HG03457 (cell line): ENCODE measurements around the gene PEX1.
"Not testable (repeated sequence)": the region's sequence is repeated elsewhere in the genome, so short reads cannot be mapped to it uniquely, and the experiment has no call there.

Experiments used
- ATAC-seq: cut with Tn5 transposase; IDR thresholded peaks from one replicate; pipeline ENCODE4 v1.9.1; 2021; ENCODE audit warnings: moderate number of reproducible peaks; ENCODE audit not compliant: unreplicated experiment

Gene PEX1

DNA sequence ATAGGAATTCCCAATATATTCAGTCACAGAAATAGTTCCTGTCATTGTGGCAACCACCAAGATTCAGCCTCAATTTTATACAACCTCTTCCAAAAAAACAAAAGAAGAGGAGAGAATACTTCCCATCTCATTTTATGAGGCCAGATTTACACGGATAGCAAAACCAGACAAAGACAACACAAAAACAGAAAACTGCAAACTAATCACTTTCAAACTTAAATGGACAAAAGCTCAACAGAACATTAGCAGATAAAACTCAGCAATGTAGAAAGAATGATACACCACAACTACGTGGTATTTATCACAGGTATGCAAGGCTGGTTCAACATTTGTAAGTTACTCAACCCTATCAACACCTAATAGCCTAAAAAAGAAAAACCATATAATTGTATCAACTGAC lies 22.0 kb downstream of the PEX1 start:
- ATAC-seq: no peak

DNA sequence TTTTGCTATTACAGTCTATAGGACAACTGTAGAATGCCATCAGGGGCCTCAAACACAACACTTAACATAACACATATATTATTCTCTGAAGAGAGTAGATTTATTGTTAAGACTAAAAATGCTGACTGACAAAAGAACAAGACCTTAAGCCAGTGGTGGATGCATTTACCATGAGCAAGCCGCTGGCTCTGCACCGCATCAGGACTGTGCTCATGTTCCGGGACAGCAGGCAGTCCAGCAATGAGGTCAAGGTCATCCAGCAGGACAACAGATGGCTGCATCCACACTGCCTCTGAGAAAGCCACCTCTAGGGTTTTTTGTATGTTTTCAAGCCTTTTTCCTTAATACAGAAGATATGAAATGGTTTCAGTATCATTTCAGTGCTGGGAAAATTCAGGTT lies 23.8 kb downstream of the PEX1 start:
- ATAC-seq: no peak

GRCh38 chr7:92503767-92504166 lies 24.6 kb downstream of the PEX1 start:
- no peak for ATAC-seq

DNA sequence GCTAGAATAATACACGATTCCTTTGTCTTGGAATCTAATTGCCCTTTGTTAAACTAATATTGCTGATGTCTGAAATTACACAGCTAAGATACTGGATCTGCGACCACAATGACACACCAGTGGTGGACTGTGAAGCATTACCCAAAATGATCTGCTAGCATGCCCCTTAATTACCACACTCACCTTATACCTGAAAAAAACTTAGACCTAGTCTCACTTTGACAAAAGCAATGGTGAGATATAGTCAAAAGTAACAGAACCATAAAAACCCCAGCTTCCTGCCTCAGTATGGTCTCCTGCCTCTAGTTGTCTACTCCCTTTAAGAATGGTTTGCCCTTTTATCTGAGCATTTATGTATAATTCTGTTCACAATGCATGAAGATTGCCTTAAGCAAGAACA lies 29.8 kb downstream of the PEX1 start:
- ATAC-seq: no peak

- no peak for ATAC-seq
Observed at GRCh38 chr7:92496876-92497275, 31.4 kb downstream of the PEX1 start.

DNA sequence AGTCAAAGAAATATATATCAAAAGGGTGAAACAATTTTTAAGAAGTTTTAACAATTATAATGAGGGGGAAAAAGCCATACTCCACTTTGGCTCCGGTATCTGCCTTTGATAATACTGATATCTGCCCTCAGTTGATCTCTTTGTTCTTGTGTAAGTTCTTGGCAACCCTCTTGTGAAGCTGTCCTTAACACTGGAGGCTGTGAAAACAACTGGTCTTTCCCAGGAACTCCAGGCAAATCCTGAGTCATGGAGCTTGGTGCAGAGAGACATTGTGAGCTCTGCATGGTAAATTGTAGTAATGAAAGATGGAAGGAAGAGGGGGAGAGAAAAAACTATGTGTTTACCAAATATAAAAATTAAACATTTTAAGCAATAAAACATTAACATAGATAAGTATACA lies 38.7 kb downstream of the PEX1 start:
- no peak for ATAC-seq

DNA sequence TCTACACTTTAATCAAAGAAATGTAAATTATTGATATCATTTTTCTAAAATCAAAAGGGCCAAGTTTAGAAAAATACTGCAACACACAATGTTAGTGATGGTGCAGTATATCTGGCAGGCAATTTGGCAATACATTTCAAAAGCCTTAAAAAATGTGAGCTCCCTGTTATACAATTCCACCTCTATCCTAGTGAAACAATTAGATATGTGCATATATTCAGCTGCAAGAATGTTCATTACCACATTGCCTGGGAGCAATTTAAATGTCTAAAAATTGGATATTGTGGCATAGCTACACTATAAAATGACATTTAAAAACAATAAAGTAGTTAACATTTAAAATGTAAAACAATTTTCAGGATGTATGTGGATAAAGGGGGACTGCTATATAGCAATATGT lies 40.5 kb downstream of the PEX1 start:
- ATAC-seq: no peak

GRCh38 chr7:92485974-92486373 lies 42.3 kb downstream of the PEX1 start:
- ATAC-seq: no peak

GRCh38 chr7:92485267-92485892 lies 42.9 kb downstream of the PEX1 start:
- no peak for ATAC-seq

DNA sequence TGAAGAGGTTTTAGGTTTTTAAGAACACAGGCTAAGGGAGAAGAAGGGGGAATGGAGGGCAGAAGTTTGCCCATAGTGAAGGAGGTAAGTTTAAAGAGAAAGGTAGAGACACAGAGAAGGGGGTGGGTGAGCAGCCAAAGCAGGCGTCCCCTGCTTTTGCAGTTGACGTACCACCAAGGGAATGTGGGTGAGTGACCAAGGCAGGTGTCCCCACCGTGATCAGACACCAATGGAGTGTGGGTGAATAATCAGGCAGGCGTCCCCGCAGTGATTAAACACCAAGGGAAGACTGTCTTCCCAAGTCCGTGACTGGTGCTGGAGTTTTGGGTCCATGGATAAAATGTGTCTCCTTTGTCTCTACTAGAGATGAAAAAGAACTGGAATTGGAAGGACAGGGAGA lies 44.1 kb downstream of the PEX1 start:
- not testable (repeated sequence) for ATAC-seq

- not testable (repeated sequence) for ATAC-seq
Observed at GRCh38 chr7:92483624-92484023, 44.7 kb downstream of the PEX1 start.

- not testable (repeated sequence) for ATAC-seq
Observed at GRCh38 chr7:92479146-92479545, 49.2 kb downstream of the PEX1 start.

DNA sequence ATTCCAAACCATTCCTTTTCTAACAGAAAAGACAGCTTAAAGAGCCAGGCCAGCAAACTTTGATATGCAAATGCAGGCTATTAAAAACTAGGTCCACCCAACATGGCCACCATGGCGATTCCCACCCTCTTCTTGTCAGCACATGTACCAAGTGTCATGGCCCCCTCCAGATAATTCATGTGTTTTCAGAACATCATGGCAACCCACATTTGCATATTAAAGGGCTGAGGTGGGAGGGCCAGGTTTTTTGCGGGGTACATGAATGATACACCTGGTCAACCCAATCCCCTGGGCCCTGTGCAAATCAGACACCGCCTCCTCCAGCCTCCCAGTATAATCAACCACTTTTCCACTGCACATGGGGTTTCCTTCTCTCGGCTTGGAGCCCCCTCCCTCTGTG lies 49.6 kb downstream of the PEX1 start:
- no peak for ATAC-seq

GRCh38 chr7:92478095-92478494 lies 50.2 kb downstream of the PEX1 start:
- no peak for ATAC-seq

GRCh38 chr7:92477681-92478080 lies 50.6 kb downstream of the PEX1 start, which contains the start of gene ERVW-1:
TSS of gene ERVW-1 (minus strand) at chr7:92477946. CDS start at chr7:92470381, 7,565 bp downstream.
- not testable (repeated sequence) for ATAC-seq

DNA sequence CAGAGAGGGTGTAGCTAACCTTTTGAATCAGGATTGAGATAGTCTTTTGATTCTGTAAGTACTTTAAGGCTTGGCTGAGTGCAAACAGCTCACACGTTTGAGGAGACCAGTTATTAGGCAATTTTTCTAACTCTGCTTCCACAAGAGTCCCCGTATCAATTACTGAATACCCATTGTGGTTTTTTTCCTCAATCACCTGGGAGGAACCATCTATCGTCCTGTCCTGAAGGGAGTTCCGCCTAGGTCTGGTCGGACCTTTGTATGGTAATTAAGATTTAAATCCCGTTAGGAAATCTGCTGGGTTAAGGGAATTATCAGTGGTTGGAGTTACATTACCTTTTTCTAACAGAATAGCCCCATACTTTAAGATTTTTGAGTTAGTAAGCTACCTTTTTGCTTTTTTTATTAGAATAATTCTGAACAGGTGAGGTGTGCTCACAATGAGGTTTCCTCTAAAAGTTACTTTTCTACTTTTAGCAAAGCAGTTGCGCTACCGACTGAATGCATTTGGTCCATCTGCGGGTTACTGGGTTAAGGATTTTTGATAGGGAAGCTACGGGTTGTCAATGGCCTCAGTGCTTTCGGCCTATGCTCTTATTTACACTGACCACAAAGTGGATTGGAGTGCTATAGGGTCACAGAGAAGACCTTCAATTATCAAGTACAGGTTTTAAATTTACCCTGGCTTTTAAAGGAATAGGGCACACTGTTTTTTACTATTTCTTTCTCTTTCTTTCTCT lies 52.3 kb downstream of the PEX1 start:
- ATAC-seq: not testable (repeated sequence)

DNA sequence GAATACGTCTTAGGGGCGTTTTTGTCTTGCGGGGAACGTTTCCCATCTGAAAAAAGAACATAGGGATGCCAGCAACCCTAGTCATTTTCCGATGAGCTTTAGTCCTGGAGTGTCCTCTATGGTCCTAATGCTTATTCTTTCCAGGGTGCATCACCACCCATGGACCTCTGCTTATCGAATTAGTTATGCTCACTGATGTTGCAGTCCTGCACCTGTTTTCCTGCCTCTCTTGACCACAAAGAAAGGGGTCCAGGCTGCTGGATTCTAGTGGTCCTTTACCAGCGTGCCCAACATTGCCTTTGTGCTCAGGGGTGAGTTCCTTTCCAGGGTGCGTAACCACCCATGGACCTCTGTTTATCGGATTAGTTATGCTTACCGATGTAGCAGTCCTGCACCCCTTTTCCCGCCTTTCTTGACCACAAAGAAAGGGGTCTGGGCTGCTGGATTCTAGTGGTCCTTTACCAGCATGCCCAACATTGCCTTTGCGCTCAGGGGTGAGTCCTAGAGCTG lies 53.0 kb downstream of the PEX1 start:
- not testable (repeated sequence) for ATAC-seq

DNA sequence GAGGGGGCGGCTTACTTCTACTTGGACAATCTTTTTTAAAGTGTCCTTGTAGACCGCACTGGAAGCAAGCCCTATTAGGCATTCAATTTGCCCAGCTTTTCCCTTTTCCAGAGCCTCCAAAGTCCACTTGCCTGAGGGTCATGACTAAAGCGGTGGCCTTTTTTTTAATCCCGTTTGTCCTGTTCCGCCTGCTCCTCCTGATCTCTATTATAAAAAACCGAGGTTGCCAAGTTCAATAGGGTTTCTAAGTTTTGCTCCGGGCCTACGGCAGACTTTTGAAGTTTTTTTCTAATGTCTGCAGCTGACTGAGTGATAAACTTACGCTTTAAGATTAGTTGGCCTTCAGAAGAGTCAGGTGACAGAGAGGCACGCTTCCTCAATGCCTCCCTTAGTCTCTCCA lies 54.3 kb downstream of the PEX1 start:
- ATAC-seq: not testable (repeated sequence)

GRCh38 chr7:92468589-92468988 lies 59.7 kb downstream of the PEX1 start:
- not testable (repeated sequence) for ATAC-seq

- ATAC-seq: no peak
Observed at GRCh38 chr7:92466682-92467081, 61.6 kb downstream of the PEX1 start.

DNA sequence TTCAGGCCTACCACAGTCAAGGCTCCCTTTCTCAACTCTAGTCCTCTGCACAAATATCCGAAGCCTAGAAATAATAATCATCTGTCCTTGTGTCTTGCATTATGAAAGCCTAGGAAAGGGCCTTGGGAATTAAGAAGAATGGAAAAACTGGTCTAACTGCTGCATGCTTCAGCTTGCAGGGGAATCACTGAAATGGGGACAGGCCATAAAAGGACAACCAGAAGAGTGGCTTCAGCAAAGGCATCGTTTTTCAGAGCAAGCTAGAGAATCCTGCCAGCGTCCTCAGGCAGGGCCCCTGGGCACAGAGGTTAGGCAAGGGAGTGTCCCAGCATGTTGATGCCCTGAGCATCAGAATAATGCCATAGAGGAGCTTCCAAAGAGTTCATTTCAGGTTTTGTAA lies 63.8 kb downstream of the PEX1 start:
- ATAC-seq: no peak

DNA sequence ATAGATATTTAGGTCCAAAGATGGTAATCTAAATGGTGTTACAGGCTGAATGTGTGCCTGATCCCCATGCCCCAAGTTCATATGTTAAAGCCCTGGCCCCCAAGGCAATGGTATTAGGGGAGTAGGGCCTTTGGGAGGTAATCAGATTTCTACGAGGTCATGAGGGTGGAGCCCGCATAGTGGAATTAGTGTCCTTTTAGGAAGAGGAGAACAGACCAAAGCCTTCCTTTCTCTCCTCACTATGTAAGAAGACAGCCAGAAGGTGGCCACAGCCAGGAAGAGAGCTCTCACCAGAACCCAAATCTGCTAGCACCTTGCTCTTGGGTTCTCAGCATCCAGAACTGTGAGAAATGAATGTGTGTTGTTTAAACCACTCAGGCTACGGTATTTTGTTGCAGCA lies 65.8 kb downstream of the PEX1 start:
- no peak for ATAC-seq
